OCI-LY7 (cell line): Measurements from ENCODE around the gene OR51E2. TPM values are rescaled to one million over a fixed set of nuclear protein-coding genes. Genes with fewer than 3 reads are reported as not detected.

Source experiments
- BruUV-seq: library from RNA; stranded (reverse); fragments of 400-500 nt; replicated peaks from 2 replicates; lab custom pipeline; 2021; lab: Mats Ljungman, UMichigan
- CTCF ChIA-PET: fragments of 300-600 bp; sonication (Branson Sonifier 250); formaldehyde crosslinking; loops from one replicate; lab custom pipeline; 2022; ENCODE audit warnings: antibody characterized with exemption; ENCODE audit not compliant: unreplicated experiment; lab: Charles Lee
- POLR2A ChIA-PET: fragments of 300-600 bp; sonication (Branson Sonifier 250); formaldehyde crosslinking; loops from one replicate; lab custom pipeline; 2022; ENCODE audit warnings: antibody characterized with exemption; lab: Charles Lee
- DNase-seq: peaks from one replicate; pipeline ENCODE4 v3.0.0-alpha.2; 2015; ENCODE audit warnings: low spot score
- H2AFZ ChIP-seq: fragments of 200-600 bp; sonication (generic), shearing (Covaris generic); 2 replicates; pipeline ENCODE4 v1.6.1; 2014; ENCODE audit warnings: mild to moderate bottlenecking, antibody characterized with exemption, low read length, moderate library complexity
- H3K27ac ChIP-seq: fragments of 200-600 bp; sonication (generic); 2 replicates; pipeline ENCODE4 v1.5.1; 2014; ENCODE audit warnings: mixed run types, low read depth, mild to moderate bottlenecking, moderate library complexity, low read length, inconsistent platforms; ENCODE audit not compliant: poor library complexity, severe bottlenecking
- H3K36me3 ChIP-seq: fragments of 200-600 bp; sonication (generic); 2 replicates; pipeline ENCODE4 v1.6.1; 2014; ENCODE audit warnings: mild to moderate bottlenecking, antibody characterized with exemption, low read length, moderate library complexity, mixed read lengths; ENCODE audit not compliant: insufficient read depth
- H3K4me1 ChIP-seq: fragments of 200-600 bp; sonication (generic); 2 replicates; pipeline ENCODE4 v1.5.1; 2014; ENCODE audit warnings: mild to moderate bottlenecking, low read length; ENCODE audit not compliant: insufficient read depth, poor library complexity, severe bottlenecking
- H3K4me2 ChIP-seq: fragments of 200-600 bp; sonication (generic); 2 replicates; pipeline ENCODE4 v1.6.1; 2014; ENCODE audit warnings: mild to moderate bottlenecking, low read length
- H3K4me3 ChIP-seq: fragments of 200-600 bp; sonication (generic); 2 replicates; pipeline ENCODE4 v1.5.1; 2014; ENCODE audit warnings: mild to moderate bottlenecking, low read depth, low read length; ENCODE audit not compliant: poor library complexity, severe bottlenecking
- H3K79me2 ChIP-seq: fragments of 200-600 bp; sonication (generic); 2 replicates; pipeline ENCODE4 v1.6.1; 2016; ENCODE audit warnings: low read depth, mild to moderate bottlenecking, low read length, moderate library complexity, mixed read lengths; ENCODE audit not compliant: insufficient read depth
- H3K9me2 ChIP-seq: fragments of 200-600 bp; sonication (generic); 2 replicates; pipeline ENCODE4 v1.6.1; 2016; ENCODE audit warnings: mild to moderate bottlenecking, low read length, mixed read lengths; ENCODE audit not compliant: insufficient read depth
- H3K9me3 ChIP-seq: fragments of 200-600 bp; sonication (generic); 2 replicates; pipeline ENCODE4 v1.6.1; 2014; ENCODE audit warnings: mild to moderate bottlenecking, mixed run types, low read length, mixed read lengths
- H4K20me1 ChIP-seq: fragments of 200-600 bp; sonication (generic); 2 replicates; pipeline ENCODE4 v1.6.1; 2014; ENCODE audit warnings: mild to moderate bottlenecking, antibody characterized with exemption, low read length, moderate library complexity, mixed read lengths; ENCODE audit not compliant: insufficient read depth
- CTCF ChIP-seq: fragments of 200-600 bp; sonication (generic); conservative IDR thresholded peaks from 2 replicates; pipeline ENCODE4 v1.5.1; 2014; ENCODE audit warnings: mild to moderate bottlenecking, antibody characterized with exemption, low read length, moderate library complexity, mixed read lengths
- EZH2phosphoT487 ChIP-seq: fragments of 200-600 bp; sonication (generic); IDR thresholded peaks from 2 replicates; pipeline ENCODE4 v1.6.1; 2018; ENCODE audit warnings: low read depth, borderline replicate concordance, mild to moderate bottlenecking, mixed run types, antibody characterized with exemption, low read length, moderate library complexity, mixed read lengths
- intact Hi-C: fragments of 100-400 bp; cut with micrococcal nuclease; formaldehyde crosslinking; loops from one replicate; pipeline ENCODE4 v1.10.0; 2022; ENCODE audit not compliant: unreplicated experiment
- total RNA-seq, 2 experiments: library from RNA; depleted of rRNA in 1 of 2; stranded (reverse); fragments of >200 nt in 1 of 2; shearing (Covaris generic) in 1 of 2; gene quantifications; 2 replicates each; pipeline ENCODE4 v1.2.3, GENCODE V29; 2014 to 2022

Gene OR51E2
- total RNA-seq, 2 experiments from 2014 or later = not detected

GRCh38 chr11:4713241-4713640 lies 15.6 kb upstream of the OR51E2 start:
- no peak overlapping the region for H3K4me2 ChIP-seq
- no TSS peak for BruUV-seq
- ChIA-PET POLR2A (interaction anchor here (0.5 to 1.7 kb wide), 3 partner anchors 9 to 298 kb away, joined by 3 to 6 read pairs (median 3); partner anchors contain the start of gene MMP26), CTCF (no interaction called here)
- H3K27ac ChIP-seq = no peak overlapping the region
- H3K79me2 ChIP-seq = no peaks in the 10 kb centered on the region
- no peak for DNase-seq
- intact Hi-C loops = no loop called here
- no peaks in the 10 kb centered on the region for H3K9me3 ChIP-seq
- TF ChIP-seq CTCF = no peak
- no peak for TF ChIP-seq EZH2phosphoT487
- H3K4me1 ChIP-seq = no peaks in the 10 kb centered on the region
- no peaks in the 10 kb centered on the region for H3K36me3 ChIP-seq
- no peaks in the 10 kb centered on the region for H3K9me2 ChIP-seq
- H4K20me1 ChIP-seq = no peaks in the 10 kb centered on the region
- no peak overlapping the region for H2AFZ ChIP-seq
- no peak overlapping the region for H3K4me3 ChIP-seq

DNA sequence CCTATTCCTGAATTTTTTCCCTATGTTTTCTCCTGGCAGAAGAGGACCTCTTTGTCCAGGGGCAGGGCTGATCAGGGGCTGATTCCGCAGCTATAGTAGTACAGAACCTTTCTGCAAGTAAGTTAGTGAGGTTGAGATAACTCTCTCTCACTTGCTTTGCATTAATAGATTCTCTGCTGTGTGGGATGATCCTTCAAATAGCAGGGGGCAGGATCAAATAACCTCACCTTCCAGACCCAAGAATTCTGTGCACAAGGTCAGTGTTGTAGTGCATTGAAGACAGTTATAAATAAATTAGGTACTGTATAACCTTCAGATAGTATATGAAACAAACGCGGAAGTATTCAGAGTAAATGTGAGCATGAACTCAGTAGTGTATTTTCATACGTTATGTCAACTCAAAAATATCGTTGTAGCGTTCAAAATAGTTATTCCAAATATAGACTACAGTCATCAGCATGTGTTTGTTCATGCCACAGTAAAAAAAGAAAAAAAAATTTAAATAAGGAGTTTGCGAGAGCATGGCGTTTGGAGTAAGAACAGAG lies 7.2 kb upstream of the OR51E2 start:
- Histone ChIP-seq H3K9me2 (no peaks in the 10 kb centered on the region), H3K27ac (no peak overlapping the region), H3K36me3 (no peaks in the 10 kb centered on the region), H3K79me2 (no peaks in the 10 kb centered on the region), H3K4me3 (no peak overlapping the region), H3K4me2 (no peak overlapping the region), H3K9me3 (no peaks in the 10 kb centered on the region), H4K20me1 (no peaks in the 10 kb centered on the region), H2AFZ (no peak overlapping the region), H3K4me1 (no peaks in the 10 kb centered on the region)
- TF ChIP-seq EZH2phosphoT487 (no peak), CTCF (no peak)
- POLR2A ChIA-PET = interaction anchor here (2.0 kb wide), 1 partner anchor 7 kb away, joined by 6 read pairs; no protein-coding TSS in a partner anchor
- intact Hi-C loops = no loop called here
- no TSS peak for BruUV-seq
- CTCF ChIA-PET = no interaction called here
- DNase-seq = no peak

DNA sequence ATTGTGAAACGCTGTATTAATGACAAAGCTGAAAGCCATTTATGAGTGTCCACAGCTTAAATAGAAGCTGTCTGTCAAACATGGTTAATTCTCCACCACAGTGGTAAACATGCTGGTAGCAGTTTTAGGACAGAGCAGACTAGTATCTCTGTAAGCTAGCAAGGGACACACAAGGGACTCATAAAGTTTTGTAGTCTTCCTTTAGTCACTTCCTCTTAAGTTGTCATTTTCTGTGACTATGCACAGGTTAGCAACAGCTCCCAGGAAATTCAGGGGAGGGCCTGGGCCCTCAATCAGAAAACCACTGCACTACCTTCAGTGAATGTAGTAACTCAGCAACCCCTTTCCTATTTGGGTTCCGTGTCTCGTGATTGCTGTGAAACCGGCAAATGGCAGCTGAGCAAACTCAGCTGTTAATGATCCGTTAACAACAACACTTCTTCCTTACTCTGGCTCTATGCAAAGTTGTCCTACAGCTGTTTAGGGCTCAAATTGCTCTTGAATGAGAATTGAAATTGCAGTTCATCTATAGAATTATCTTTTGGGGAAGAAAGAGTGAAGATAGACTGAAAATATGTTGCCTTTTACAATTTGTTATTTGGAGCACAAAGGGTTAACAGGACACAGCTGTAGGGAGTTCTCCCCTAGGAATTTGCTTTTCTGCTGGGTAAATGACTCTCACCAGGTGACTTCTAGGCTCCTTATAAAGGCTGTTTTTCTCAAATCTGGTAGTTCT lies 6.6 kb upstream of the OR51E2 start, which contains the start of gene MMP26:
Gene MMP26, plus strand, starts transcription at position 731 of the 736 bp plus-strand sequence.
- H3K9me3 ChIP-seq = no peaks in the 10 kb centered on the region
- H3K4me1 ChIP-seq = no peaks in the 10 kb centered on the region
- DNase-seq = no peak
- no peaks in the 10 kb centered on the region for H3K9me2 ChIP-seq
- TF ChIP-seq EZH2phosphoT487 (no peak), CTCF (no peak)
- POLR2A ChIA-PET = interaction anchor here (2.0 kb wide), 1 partner anchor 8 kb away, joined by 6 read pairs; no protein-coding TSS in a partner anchor
- H3K4me3 ChIP-seq = no peak within 1 kb of the TSS
- CTCF ChIA-PET = no interaction called here
- H3K27ac ChIP-seq = no peak within 1 kb of the TSS
- H4K20me1 ChIP-seq = no peaks in the 10 kb centered on the region
- BruUV-seq = no TSS peak
- H2AFZ ChIP-seq = no peak within 1 kb of the TSS
- no peaks in the 10 kb centered on the region for H3K79me2 ChIP-seq
- H3K4me2 ChIP-seq = no peak within 1 kb of the TSS
- intact Hi-C loops = no loop called here
- H3K36me3 ChIP-seq = no peaks in the 10 kb centered on the region
